Measurements from ENCODE around the gene GFI1B. TPM values are rescaled to one million over a fixed set of nuclear protein-coding genes. Genes with fewer than 3 reads are reported as not detected.
A peak's percentile ranks its signal among the peaks of the same experiment; 100 is the strongest.

The GFI1B gene
- total and polyA plus RNA-seq, 2 of the 13 experiments (the other 11 are each of a cell fraction or from before 2014, with no cell fraction given) = 0.15 to 0.51 TPM

DNA sequence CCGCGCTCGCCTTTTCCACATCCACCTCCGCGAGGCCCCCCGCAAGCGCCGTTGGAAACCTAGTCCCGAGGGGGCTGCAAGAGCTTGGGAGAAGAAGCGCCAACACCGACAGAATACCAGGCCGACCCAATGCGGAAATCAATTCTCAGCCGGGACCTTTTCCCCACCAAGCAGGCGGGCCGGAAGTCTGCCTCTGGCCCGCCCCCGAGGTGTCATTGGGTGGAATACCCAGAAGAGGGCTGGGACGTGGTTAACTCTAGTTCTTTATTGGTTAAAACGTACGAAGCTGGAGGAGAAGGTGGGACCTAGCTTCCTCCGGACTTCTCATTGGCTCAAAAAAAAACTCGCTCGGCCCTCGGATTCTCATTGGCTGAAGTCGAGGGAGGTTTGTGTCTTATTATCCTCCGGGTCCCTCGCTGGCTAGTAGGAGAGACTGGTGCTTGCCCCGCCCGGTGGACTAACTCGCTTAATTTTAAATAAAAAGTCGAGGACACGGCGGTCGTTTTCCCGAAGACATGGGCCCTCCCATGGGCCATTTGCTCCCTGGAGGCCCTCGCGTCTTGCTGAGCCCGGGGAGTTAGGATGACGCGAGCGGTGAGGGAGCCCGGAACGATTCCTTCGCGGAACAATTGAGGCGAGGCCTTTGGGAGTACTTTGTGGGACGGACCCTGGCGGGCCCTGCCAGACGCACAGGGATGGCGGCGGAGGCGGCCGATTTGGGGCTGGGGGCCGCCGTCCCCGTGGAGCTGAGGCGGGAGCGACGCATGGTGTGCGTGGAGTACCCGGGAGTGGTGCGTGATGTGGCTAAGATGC lies 52.0 kb downstream of the GFI1B start, which contains the start of gene GTF3C5 (continued):
- TF ChIP-seq, protein P1, sequence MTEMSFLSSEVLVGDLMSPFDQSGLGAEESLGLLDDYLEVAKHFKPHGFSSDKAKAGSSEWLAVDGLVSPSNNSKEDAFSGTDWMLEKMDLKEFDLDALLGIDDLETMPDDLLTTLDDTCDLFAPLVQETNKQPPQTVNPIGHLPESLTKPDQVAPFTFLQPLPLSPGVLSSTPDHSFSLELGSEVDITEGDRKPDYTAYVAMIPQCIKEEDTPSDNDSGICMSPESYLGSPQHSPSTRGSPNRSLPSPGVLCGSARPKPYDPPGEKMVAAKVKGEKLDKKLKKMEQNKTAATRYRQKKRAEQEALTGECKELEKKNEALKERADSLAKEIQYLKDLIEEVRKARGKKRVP (CRISPR knock-in tag; IDR thresholded peaks at IDR 0.05) = no peak
- TF ChIP-seq ZNF501 (CRISPR knock-in tag; IDR thresholded peaks at IDR 0.05) (peak; percentile 93), ZNF234 (CRISPR knock-in tag; conservative IDR thresholded peaks at IDR 0.05) (no peak), TBX2 (CRISPR knock-in tag; IDR thresholded peaks at IDR 0.05; ENCODE audit: borderline replicate concordance) (peak; percentile 56; the same call in 1 of the 2 replicates), ZNF577 (CRISPR knock-in tag; IDR thresholded peaks at IDR 0.05; ENCODE audit: borderline replicate concordance, low read depth) (no peak), ZNF724P (CRISPR knock-in tag; IDR thresholded peaks at IDR 0.05; ENCODE audit: borderline replicate concordance) (no peak; the same call in 1 of the 2 replicates), ZFP90 (CRISPR knock-in tag; IDR thresholded peaks at IDR 0.05; ENCODE audit: borderline replicate concordance) (no peak; the same call in 1 of the 2 replicates), RFX5 (IDR thresholded peaks at IDR 0.05; ENCODE audit: low read depth, low read length) (no peak), IRF2 (CRISPR knock-in tag; IDR thresholded peaks at IDR 0.05) (peak; percentile 20; the same call in 1 of the 2 replicates), MAFF (IDR thresholded peaks at IDR 0.05; ENCODE audit: low read depth, low read length) (no peak), MBD4 (IDR thresholded peaks at IDR 0.05; ENCODE audit: borderline replicate concordance, low read length) (no peak), SP2 (CRISPR knock-in tag; IDR thresholded peaks at IDR 0.05) (peak; percentile 89), ZNF557 (CRISPR knock-in tag; IDR thresholded peaks at IDR 0.05) (peak; percentile 20; the same call in 1 of the 2 replicates), SRF (IDR thresholded peaks at IDR 0.05; ENCODE audit: low read depth, low read length) (0 out of 2 replicates have a peak, but pooled peaks have one; percentile 51), ZNF225 (CRISPR knock-in tag; IDR thresholded peaks at IDR 0.05) (0 out of 2 replicates have a peak, but pooled peaks have one; percentile 80)
- TF ChIP-seq, protein P2, sequence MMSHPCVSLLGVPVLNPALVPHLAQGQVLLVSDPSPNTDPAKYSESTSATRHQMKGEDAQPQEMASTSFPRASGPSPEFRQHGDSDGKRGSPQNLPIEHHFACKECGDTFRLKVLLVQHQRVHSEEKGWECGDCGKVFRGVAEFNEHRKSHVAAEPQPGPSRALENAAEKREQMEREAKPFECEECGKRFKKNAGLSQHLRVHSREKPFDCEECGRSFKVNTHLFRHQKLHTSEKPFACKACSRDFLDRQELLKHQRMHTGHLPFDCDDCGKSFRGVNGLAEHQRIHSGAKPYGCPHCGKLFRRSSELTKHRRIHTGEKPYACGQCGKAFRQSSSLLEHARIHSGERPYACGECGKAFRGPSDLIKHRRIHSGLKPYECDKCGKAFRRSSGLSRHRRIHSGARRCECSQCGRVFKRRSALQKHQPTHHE (CRISPR knock-in tag; IDR thresholded peaks at IDR 0.05; ENCODE audit: borderline replicate concordance) = no peak
- TF ChIP-seq, protein P3, sequence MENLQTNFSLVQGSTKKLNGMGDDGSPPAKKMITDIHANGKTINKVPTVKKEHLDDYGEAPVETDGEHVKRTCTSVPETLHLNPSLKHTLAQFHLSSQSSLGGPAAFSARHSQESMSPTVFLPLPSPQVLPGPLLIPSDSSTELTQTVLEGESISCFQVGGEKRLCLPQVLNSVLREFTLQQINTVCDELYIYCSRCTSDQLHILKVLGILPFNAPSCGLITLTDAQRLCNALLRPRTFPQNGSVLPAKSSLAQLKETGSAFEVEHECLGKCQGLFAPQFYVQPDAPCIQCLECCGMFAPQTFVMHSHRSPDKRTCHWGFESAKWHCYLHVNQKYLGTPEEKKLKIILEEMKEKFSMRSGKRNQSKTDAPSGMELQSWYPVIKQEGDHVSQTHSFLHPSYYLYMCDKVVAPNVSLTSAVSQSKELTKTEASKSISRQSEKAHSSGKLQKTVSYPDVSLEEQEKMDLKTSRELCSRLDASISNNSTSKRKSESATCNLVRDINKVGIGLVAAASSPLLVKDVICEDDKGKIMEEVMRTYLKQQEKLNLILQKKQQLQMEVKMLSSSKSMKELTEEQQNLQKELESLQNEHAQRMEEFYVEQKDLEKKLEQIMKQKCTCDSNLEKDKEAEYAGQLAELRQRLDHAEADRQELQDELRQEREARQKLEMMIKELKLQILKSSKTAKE (CRISPR knock-in tag; IDR thresholded peaks at IDR 0.05; ENCODE audit: borderline replicate concordance) = no peak
- TF ChIP-seq, protein P4, sequence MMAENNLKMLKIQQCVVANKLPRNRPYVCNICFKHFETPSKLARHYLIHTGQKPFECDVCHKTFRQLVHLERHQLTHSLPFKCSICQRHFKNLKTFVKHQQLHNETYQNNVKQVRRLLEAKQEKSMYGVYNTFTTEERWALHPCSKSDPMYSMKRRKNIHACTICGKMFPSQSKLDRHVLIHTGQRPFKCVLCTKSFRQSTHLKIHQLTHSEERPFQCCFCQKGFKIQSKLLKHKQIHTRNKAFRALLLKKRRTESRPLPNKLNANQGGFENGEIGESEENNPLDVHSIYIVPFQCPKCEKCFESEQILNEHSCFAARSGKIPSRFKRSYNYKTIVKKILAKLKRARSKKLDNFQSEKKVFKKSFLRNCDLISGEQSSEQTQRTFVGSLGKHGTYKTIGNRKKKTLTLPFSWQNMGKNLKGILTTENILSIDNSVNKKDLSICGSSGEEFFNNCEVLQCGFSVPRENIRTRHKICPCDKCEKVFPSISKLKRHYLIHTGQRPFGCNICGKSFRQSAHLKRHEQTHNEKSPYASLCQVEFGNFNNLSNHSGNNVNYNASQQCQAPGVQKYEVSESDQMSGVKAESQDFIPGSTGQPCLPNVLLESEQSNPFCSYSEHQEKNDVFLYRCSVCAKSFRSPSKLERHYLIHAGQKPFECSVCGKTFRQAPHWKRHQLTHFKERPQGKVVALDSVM (CRISPR knock-in tag; IDR thresholded peaks at IDR 0.05) = 0 out of 2 replicates have a peak, but pooled peaks have one; percentile 10
- TF ChIP-seq, protein P5, sequence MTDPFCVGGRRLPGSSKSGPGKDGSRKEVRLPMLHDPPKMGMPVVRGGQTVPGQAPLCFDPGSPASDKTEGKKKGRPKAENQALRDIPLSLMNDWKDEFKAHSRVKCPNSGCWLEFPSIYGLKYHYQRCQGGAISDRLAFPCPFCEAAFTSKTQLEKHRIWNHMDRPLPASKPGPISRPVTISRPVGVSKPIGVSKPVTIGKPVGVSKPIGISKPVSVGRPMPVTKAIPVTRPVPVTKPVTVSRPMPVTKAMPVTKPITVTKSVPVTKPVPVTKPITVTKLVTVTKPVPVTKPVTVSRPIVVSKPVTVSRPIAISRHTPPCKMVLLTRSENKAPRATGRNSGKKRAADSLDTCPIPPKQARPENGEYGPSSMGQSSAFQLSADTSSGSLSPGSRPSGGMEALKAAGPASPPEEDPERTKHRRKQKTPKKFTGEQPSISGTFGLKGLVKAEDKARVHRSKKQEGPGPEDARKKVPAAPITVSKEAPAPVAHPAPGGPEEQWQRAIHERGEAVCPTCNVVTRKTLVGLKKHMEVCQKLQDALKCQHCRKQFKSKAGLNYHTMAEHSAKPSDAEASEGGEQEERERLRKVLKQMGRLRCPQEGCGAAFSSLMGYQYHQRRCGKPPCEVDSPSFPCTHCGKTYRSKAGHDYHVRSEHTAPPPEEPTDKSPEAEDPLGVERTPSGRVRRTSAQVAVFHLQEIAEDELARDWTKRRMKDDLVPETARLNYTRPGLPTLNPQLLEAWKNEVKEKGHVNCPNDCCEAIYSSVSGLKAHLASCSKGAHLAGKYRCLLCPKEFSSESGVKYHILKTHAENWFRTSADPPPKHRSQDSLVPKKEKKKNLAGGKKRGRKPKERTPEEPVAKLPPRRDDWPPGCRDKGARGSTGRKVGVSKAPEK (CRISPR knock-in tag; IDR thresholded peaks at IDR 0.05; ENCODE audit: borderline replicate concordance) = peak; percentile 39; the same call in 1 of the 2 replicates

All from HepG2 (cell line).